Measurements from ENCODE around the gene KLK3. TPM values are rescaled to one million over a fixed set of nuclear protein-coding genes. Genes with fewer than 3 reads are reported as not detected.

Gene KLK3
- total and polyA plus RNA-seq, 2 of the 8 experiments (the other 6 are each of a cell fraction or from before 2014, with no cell fraction given) = 0.08 TPM; not detected in 1

DNA sequence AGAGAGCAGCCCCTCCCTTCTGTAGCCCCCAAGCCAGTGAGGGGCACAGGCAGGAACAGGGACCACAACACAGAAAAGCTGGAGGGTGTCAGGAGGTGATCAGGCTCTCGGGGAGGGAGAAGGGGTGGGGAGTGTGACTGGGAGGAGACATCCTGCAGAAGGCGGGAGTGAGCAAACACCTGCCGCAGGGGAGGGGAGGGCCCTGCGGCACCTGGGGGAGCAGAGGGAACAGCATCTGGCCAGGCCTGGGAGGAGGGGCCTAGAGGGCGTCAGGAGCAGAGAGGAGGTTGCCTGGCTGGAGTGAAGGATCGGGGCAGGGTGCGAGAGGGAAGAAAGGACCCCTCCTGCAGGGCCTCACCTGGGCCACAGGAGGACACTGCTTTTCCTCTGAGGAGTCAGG is 4.2 kb downstream of the KLK3 start:
- Histone ChIP-seq H3K9me3 (ENCODE audit: insufficient read depth in 2 of 2, low read depth in 1 of 2, low read length in 1 of 2) (peaks cover 0 to 4% of the 10 kb centered on the region in 2 experiments; a peak in 2 of 4 replicates), H3K4me2 (ENCODE audit: insufficient read depth in 1 of 2, low read depth in 2 of 2, low read length in 2 of 2) (peak overlapping the region in 1 of 2 experiments; percentile 38; a peak in 2 of 4 replicates), H2AFZ (ENCODE audit: low read length) (peak overlapping the region; percentile 57; the same call in 1 of the 2 replicates), H3K36me3 (ENCODE audit: control insufficient read depth in 2 of 4, insufficient read depth in 4 of 4, low read length in 3 of 4) (no peaks in the 10 kb centered on the region), H2BK12ac (ENCODE audit: low read depth, low read length) (0 out of 2 replicates have a peak overlapping the region, but pooled peaks have one; percentile 33), H3K23me2 (ENCODE audit: low read depth, low read length) (no peaks in the 10 kb centered on the region), H3K27me3 (replicated peaks in 1 of 4; ENCODE audit: control insufficient read depth in 3 of 4, extremely low read depth in 1 of 4, insufficient read depth in 3 of 4, low read length in 3 of 4) (no peaks in the 10 kb centered on the region), H4K91ac (replicated peaks; ENCODE audit: insufficient read length, low read length) (no peak overlapping the region), H4K8ac (ENCODE audit: extremely low read depth, insufficient read depth, low read length) (no peak overlapping the region), H3K4me3 (ENCODE audit: extremely low read depth in 1 of 4, insufficient read depth in 2 of 4, low read depth in 3 of 4, low read length in 4 of 4) (no peak overlapping the region), H2BK120ac (replicated peaks; ENCODE audit: low read depth, low read length) (no peak overlapping the region), H3K27ac (ENCODE audit: low read depth, low read length) (no peak overlapping the region), H2AK5ac (ENCODE audit: low read depth, low read length) (0 out of 2 replicates have a peak overlapping the region, but pooled peaks have one; percentile 10), H3K14ac (ENCODE audit: insufficient read length) (no peak overlapping the region), H3K4ac (replicated peaks; ENCODE audit: insufficient read length, low read depth, low read length) (no peak overlapping the region), H3K4me1 (replicated peaks in 1 of 4; ENCODE audit: control insufficient read depth in 3 of 4, insufficient read depth in 4 of 4, low read length in 3 of 4) (peaks cover 0 to 14% (median 6%) of the 10 kb centered on the region in 4 experiments; a peak in 5 of 7 replicates), H4K5ac (ENCODE audit: insufficient read length, low read depth, low read length) (no peak overlapping the region), H3K79me2 (ENCODE audit: control insufficient read depth in 1 of 2, insufficient read depth in 2 of 2, low read length in 2 of 2) (no peaks in the 10 kb centered on the region), H2BK5ac (ENCODE audit: low read depth, low read length) (no peak overlapping the region), H3K56ac (replicated peaks; ENCODE audit: insufficient read length, low read depth, low read length) (no peak overlapping the region), H3K79me1 (ENCODE audit: low read depth, low read length) (no peaks in the 10 kb centered on the region), H4K20me1 (replicated peaks in 1 of 2; ENCODE audit: control insufficient read depth in 1 of 2, insufficient read depth in 2 of 2, low read length in 2 of 2) (no peaks in the 10 kb centered on the region), H2BK20ac (ENCODE audit: low read length) (no peak overlapping the region), H3K18ac (ENCODE audit: extremely low read depth, low read length) (no peak overlapping the region), H3K9ac (replicated peaks in 1 of 4; ENCODE audit: extremely low read depth in 1 of 4, low read depth in 3 of 4, low read length in 3 of 4) (no peak overlapping the region), H2BK15ac (ENCODE audit: low read length) (no peak overlapping the region), H3K23ac (ENCODE audit: insufficient read length) (no peak overlapping the region)
- no peak for DNase-seq (ENCODE audit: low read depth in 1 of 2, low spot score in 2 of 2)
- TF ChIP-seq, protein P1, sequence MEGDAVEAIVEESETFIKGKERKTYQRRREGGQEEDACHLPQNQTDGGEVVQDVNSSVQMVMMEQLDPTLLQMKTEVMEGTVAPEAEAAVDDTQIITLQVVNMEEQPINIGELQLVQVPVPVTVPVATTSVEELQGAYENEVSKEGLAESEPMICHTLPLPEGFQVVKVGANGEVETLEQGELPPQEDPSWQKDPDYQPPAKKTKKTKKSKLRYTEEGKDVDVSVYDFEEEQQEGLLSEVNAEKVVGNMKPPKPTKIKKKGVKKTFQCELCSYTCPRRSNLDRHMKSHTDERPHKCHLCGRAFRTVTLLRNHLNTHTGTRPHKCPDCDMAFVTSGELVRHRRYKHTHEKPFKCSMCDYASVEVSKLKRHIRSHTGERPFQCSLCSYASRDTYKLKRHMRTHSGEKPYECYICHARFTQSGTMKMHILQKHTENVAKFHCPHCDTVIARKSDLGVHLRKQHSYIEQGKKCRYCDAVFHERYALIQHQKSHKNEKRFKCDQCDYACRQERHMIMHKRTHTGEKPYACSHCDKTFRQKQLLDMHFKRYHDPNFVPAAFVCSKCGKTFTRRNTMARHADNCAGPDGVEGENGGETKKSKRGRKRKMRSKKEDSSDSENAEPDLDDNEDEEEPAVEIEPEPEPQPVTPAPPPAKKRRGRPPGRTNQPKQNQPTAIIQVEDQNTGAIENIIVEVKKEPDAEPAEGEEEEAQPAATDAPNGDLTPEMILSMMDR (IDR thresholded peaks at IDR 0.05; ENCODE audit: control extremely low read depth in 1 of 3, insufficient read depth in 1 of 3, low read depth in 1 of 3, low read length in 3 of 3) = peak in 1 of 3 experiments; percentile 8; a peak in 1 of 4 replicates
- no peak for TF ChIP-seq TAF1 (IDR thresholded peaks at IDR 0.05; ENCODE audit: low read depth, low read length)
- ChIA-PET POLR2A (ENCODE audit: partially characterized antibody) (interaction anchor here (0.8 kb wide), 1 partner anchor 34 kb away, joined by 3 read pairs; no protein-coding TSS in a partner anchor), CTCF (ENCODE audit: partially characterized antibody) (no interaction called here)
- WGBS, 2 experiments (ENCODE audit: extremely low coverage in 1 of 2, insufficient coverage in 1 of 2, insufficient read length in 1 of 2, insufficient replicate concordance in 2 of 2, low coverage in 1 of 2, low lambda C conversion rate in 2 of 2, missing lambda C conversion rate in 1 of 2) = 40% methylated on average over 3 of the region's 7 CpGs; no CpG with 5 or more reads in 1 of the 2 experiments
- FAIRE-seq = no peak

All from H1 (cell line).